Muscle of leg (tissue), 9 donors: Measurements from ENCODE around the gene ZNF280C. TPM values are rescaled to one million over a fixed set of nuclear protein-coding genes. Genes with fewer than 3 reads are reported as not detected.

Experiments used
- polyA plus RNA-seq, 8 donors: library from polyadenylated mRNA; unstranded; fragments of 120-200 nt; gene quantifications; one replicate each; pipeline versions ENCODE4 v1.2.1 to v1.2.3, GENCODE V29; 2013; ENCODE audit warnings: inconsistent platforms in 1 of 8, low replicate concordance in 1 of 8; ENCODE audit not compliant: insufficient read length in 8 of 8, insufficient read depth in 1 of 8
- total RNA-seq: library from RNA; stranded (reverse); fragments of 120-200 nt; gene quantifications from one replicate; pipeline ENCODE4 v1.2.4, GENCODE V29; 2013

Gene ZNF280C
- total and polyA plus RNA-seq, 9 donors, result 3.9 to 8.3 (median 5.6) TPM

Other genes starting within 250 kb of the ZNF280C start
- gene ELF4, start 158.4 kb downstream of the ZNF280C start, total RNA-seq, result 7.6 TPM
- gene ELF4, start 158.4 kb downstream of the ZNF280C start, polyA plus RNA-seq, result 10 to 100 TPM in 5 of 8 donors, 1 to 10 TPM in 3; 6.9 to 16.9 (median 11.1) TPM
- 14.1 TPM for gene AIFM1, start 103.1 kb downstream of the ZNF280C start, total RNA-seq
- 10 to 100 TPM; 22.2 to 27.8 (median 25.0) TPM for gene AIFM1, start 103.1 kb downstream of the ZNF280C start, polyA plus RNA-seq
- gene RAB33A, start 96.9 kb downstream of the ZNF280C start, total RNA-seq, result 0.49 TPM
- gene RAB33A, start 96.9 kb downstream of the ZNF280C start, polyA plus RNA-seq, result under 1 TPM; 0.10 to 0.44 (median 0.25) TPM
- 7.9 TPM for gene SLC25A14, start 71.0 kb upstream of the ZNF280C start, total RNA-seq
- 10 to 100 TPM in 4 of 8 donors, 1 to 10 TPM in 4; 7.2 to 11.1 (median 10.0) TPM for gene SLC25A14, start 71.0 kb upstream of the ZNF280C start, polyA plus RNA-seq
- not detected for gene GPR119, start 116.8 kb upstream of the ZNF280C start, total RNA-seq
- not detected for gene GPR119, start 116.8 kb upstream of the ZNF280C start, polyA plus RNA-seq
- gene RBMX2, start 133.1 kb upstream of the ZNF280C start, total RNA-seq, result 28.1 TPM
- 10 to 100 TPM; 19.0 to 25.6 (median 21.8) TPM for gene RBMX2, start 133.1 kb upstream of the ZNF280C start, polyA plus RNA-seq